Sigmoid colon (tissue), 7 donors: ENCODE data around the gene FGD5. TPM values are rescaled to one million over a fixed set of nuclear protein-coding genes. Genes with fewer than 3 reads are reported as not detected.
A peak's percentile ranks its signal among the peaks of the same experiment; 100 is the strongest.

Experiments used
- DNase-seq: peaks from one replicate; pipeline ENCODE4 v3.0.0-alpha.2; 2019
- H3K27ac ChIP-seq, 4 donors: fragments of 200-600 bp; sonication (generic); one replicate each; pipeline ENCODE4 v1.5.1; 2016 to 2019; ENCODE audit warnings: mild to moderate bottlenecking in 1 of 4
- H3K27me3 ChIP-seq, 3 donors: fragments of 200-600 bp; sonication (generic); one replicate each; pipeline ENCODE4 v1.5.1; 2019; ENCODE audit warnings: mild to moderate bottlenecking in 1 of 3
- H3K36me3 ChIP-seq, 4 donors: fragments of 200-600 bp; sonication (generic); one replicate each; pipeline ENCODE4 v1.5.1; 2016 to 2019
- H3K4me1 ChIP-seq, 4 donors: fragments of 200-600 bp; sonication (generic); one replicate each; pipeline ENCODE4 v1.5.1; 2017 to 2019
- H3K4me3 ChIP-seq, 4 donors: fragments of 200-600 bp; sonication (generic); one replicate each; pipeline ENCODE4 v1.5.1; 2017 to 2019; ENCODE audit warnings: mild to moderate bottlenecking in 2 of 4, moderate library complexity in 1 of 4
- H3K9me3 ChIP-seq, 4 donors: fragments of 200-600 bp in 3 of 4; sonication (generic) in 3 of 4; one replicate each; pipeline versions ENCODE4 v1.5.1 to v1.6.1; 2013 to 2019
- EP300 ChIP-seq, 4 donors: sonication (generic); formaldehyde crosslinking; IDR thresholded peaks; one replicate each; pipeline ENCODE4 v1.6.1; 2017; ENCODE audit warnings: antibody characterized with exemption in 4 of 4
- POLR2A ChIP-seq, 2 donors: fragments of 450-650 bp; IDR thresholded peaks; one replicate each; pipeline ENCODE4 v1.6.1; 2016; ENCODE audit warnings: antibody characterized with exemption in 2 of 2, mild to moderate bottlenecking in 2 of 2, moderate library complexity in 2 of 2
- POLR2AphosphoS5 ChIP-seq, 4 donors: sonication (generic); formaldehyde crosslinking; IDR thresholded peaks; one replicate each; pipeline ENCODE4 v1.6.1; 2017; ENCODE audit warnings: antibody characterized with exemption in 4 of 4
- WGBS, 2 donors: extraction: QIAGEN DNeasy Blood & Tissue Kit; methylation state at CpG; one replicate each; pipeline ENCODE4 v1.1.7; 2013; 5-methylcytosine and 5-hydroxymethylcytosine counted together
- intact Hi-C: fragments of 100-400 bp; cut with DNase I; formaldehyde crosslinking; loops from one replicate; pipeline ENCODE4 v1.15.1; 2023
- polyA plus RNA-seq, 3 donors: library from polyadenylated mRNA; stranded (reverse); fragments of 200-250 nt; gene quantifications; one replicate each; pipeline ENCODE4 v1.2.3, GENCODE V29; 2013
- total RNA-seq, 4 donors: library from RNA; depleted of rRNA; stranded (reverse); fragments of >200 nt; gene quantifications; one replicate each; pipeline ENCODE4 v1.1.0, GENCODE V29; 2016
- TF ChIP-seq, protein P1 (sequence below), 4 experiments: fragments of 450-650 bp in 3 of 4; fragments of 200-600 bp in 1 of 4; IDR thresholded peaks; one replicate each; pipeline ENCODE4 v1.5.1; 2016 to 2019; ENCODE audit warnings: antibody characterized with exemption in 4 of 4, mild to moderate bottlenecking in 3 of 4, moderate library complexity in 2 of 4
- donor health status: healthy with polysubstance abuse.
- donor health status: Bipolar disorder and iron deficiency.
- donor health status: healthy.

Gene FGD5
- total and polyA plus RNA-seq, 7 donors, result 2.1 to 18.6 (median 6.4) TPM

DNA sequence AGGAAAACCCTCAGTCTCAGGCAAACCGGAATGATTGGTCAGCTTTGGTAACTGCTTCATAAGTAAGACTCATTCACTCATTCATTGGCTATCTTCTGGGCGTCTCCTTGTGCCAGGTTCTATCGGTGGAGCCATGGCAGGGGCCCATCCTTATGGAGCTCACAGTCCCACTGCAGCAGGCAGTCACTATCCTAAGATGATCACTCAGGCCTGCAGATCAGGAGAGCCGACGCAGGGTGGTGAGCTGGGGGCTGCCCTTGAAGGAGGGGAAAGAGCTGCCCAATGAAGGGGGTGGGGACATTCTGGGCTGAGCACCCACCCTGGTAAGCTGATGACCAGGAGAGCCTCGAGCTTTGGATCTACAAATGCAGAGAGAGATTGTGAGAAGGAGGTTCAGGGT lies 20.5 kb upstream of the FGD5 start:
- Histone ChIP-seq H3K36me3 (no peaks in the 10 kb centered on the region), H3K4me1 (peaks cover 0 to 4% (median 0%) of the 10 kb centered on the region in 4 donors), H3K4me3 (no peak overlapping the region), H3K27me3 (no peaks in the 10 kb centered on the region), H3K9me3 (no peaks in the 10 kb centered on the region), H3K27ac (no peak overlapping the region)
- WGBS, 2 donors, result 86 to 89% methylated on average over 6 of the region's 6 CpGs
- no peak for TF ChIP-seq EP300 (IDR thresholded peaks at IDR 0.05)
- no peak for TF ChIP-seq POLR2A (IDR thresholded peaks at IDR 0.05)
- TF ChIP-seq, protein P1, sequence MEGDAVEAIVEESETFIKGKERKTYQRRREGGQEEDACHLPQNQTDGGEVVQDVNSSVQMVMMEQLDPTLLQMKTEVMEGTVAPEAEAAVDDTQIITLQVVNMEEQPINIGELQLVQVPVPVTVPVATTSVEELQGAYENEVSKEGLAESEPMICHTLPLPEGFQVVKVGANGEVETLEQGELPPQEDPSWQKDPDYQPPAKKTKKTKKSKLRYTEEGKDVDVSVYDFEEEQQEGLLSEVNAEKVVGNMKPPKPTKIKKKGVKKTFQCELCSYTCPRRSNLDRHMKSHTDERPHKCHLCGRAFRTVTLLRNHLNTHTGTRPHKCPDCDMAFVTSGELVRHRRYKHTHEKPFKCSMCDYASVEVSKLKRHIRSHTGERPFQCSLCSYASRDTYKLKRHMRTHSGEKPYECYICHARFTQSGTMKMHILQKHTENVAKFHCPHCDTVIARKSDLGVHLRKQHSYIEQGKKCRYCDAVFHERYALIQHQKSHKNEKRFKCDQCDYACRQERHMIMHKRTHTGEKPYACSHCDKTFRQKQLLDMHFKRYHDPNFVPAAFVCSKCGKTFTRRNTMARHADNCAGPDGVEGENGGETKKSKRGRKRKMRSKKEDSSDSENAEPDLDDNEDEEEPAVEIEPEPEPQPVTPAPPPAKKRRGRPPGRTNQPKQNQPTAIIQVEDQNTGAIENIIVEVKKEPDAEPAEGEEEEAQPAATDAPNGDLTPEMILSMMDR (IDR thresholded peaks at IDR 0.05), result no peak
- TF ChIP-seq POLR2AphosphoS5 (IDR thresholded peaks at IDR 0.05), result no peak
- peak; percentile 34 for DNase-seq
- intact Hi-C loops, result no loop called here

DNA sequence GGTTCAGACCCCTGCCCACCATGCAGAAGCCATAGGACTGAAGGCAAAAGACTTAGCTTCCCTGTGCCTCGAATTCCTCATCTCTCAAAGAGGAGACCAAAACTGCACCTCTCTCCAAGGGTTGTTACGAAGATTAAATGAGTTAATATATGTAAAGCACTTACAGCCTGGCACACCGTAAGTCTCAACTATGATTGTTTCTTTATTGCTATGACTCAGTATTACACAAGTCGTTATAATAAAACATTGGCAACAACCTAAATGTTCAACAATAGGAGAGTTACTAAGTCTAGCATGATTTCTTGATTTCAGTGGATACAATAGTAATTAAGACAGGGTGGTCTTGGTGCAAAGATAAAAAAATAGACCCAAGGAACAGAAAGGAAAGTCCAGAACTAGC lies 19.6 kb upstream of the FGD5 start:
- TF ChIP-seq POLR2AphosphoS5 (IDR thresholded peaks at IDR 0.05) (no peak), EP300 (IDR thresholded peaks at IDR 0.05) (no peak), POLR2A (IDR thresholded peaks at IDR 0.05) (no peak)
- TF ChIP-seq, protein P1 (IDR thresholded peaks at IDR 0.05), result no peak
- Histone ChIP-seq H3K4me3 (no peak overlapping the region), H3K4me1 (no peaks in the 10 kb centered on the region), H3K27ac (no peak overlapping the region), H3K36me3 (no peaks in the 10 kb centered on the region), H3K27me3 (no peaks in the 10 kb centered on the region), H3K9me3 (no peaks in the 10 kb centered on the region)
- no peak for DNase-seq
- 19 to 59% methylated on average over 4 of the region's 4 CpGs for WGBS, 2 donors
- intact Hi-C loops, result no loop called here

DNA sequence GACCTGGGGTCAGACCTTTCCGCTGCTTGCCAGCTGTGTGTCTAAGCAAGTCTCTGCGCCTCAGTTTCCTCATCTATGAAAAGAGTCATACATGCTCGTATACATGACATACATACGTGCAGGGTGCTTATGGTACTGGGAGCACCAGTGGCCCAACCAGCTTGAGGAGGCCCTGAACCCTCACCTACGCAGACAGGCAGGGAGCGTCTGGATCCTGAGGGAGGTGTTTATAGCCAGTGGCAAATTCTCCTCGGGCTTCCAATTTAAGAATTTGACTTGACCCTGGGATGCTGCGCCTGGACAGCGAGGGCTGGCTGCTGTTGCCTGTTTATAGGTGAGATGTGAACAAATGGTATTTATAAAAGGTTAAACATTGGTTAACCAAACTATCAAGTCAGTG lies 17.7 kb upstream of the FGD5 start:
- no peaks in the 10 kb centered on the region for H3K4me1 ChIP-seq

DNA sequence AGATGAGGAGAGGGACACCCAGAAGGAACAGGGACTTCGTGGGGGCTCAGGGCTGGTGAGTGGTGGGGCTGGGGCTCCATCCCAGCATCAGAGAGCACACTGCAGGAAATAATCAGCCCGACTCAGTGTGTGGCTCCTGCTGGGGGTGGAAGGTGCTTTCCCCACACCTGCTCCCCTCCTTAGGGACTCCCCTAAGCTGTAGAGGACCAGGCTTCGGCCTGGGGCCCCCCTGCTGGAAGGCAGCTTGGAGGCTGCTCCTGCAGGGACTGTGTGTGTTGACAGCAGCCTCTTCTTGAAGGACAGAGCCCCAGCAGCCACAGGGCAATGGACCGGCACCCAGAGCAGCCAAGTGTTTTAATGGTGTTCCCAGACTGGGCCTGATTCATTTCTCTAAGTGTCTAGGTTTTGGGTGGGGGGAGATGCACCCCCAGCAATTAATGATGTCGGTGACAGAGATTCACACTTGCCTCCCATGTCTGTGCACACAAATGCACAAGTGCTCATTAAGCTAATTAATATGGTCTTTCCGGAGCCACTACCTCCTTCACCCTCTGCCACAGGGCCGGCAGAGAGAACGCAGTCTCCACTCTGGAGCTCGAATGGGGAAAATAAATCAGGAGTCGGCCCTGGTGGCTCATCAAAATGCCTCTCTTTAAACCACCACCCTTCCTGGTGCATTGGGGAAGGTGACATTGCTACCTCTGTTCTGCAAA lies 16.9 kb upstream of the FGD5 start:
- intact Hi-C loops, result no loop called here
- Histone ChIP-seq H3K4me1 (no peaks in the 10 kb centered on the region), H3K4me3 (no peak overlapping the region), H3K9me3 (no peaks in the 10 kb centered on the region), H3K27me3 (no peaks in the 10 kb centered on the region), H3K27ac (no peak overlapping the region), H3K36me3 (no peaks in the 10 kb centered on the region)
- TF ChIP-seq, protein P1 (IDR thresholded peaks at IDR 0.05), result no peak
- TF ChIP-seq POLR2A (IDR thresholded peaks at IDR 0.05) (no peak), POLR2AphosphoS5 (IDR thresholded peaks at IDR 0.05) (no peak), EP300 (IDR thresholded peaks at IDR 0.05) (no peak)
- peak; percentile 33 for DNase-seq
- 66 to 73% methylated on average over 10 of the region's 10 CpGs for WGBS, 2 donors

More for the DNA sequence above, 17.7 kb upstream of the FGD5 start:
- 90 to 92% methylated on average over 9 of the region's 9 CpGs for WGBS, 2 donors
- H3K9me3 ChIP-seq, result no peaks in the 10 kb centered on the region
- no peaks in the 10 kb centered on the region for H3K36me3 ChIP-seq
- intact Hi-C loops, result no loop called here
- H3K27ac ChIP-seq, result no peak overlapping the region
- H3K27me3 ChIP-seq, result no peaks in the 10 kb centered on the region
- DNase-seq, result no peak
- TF ChIP-seq EP300 (IDR thresholded peaks at IDR 0.05) (no peak), POLR2AphosphoS5 (IDR thresholded peaks at IDR 0.05) (no peak), POLR2A (IDR thresholded peaks at IDR 0.05) (no peak)
- TF ChIP-seq, protein P1 (IDR thresholded peaks at IDR 0.05), result no peak
- no peak overlapping the region for H3K4me3 ChIP-seq

DNA sequence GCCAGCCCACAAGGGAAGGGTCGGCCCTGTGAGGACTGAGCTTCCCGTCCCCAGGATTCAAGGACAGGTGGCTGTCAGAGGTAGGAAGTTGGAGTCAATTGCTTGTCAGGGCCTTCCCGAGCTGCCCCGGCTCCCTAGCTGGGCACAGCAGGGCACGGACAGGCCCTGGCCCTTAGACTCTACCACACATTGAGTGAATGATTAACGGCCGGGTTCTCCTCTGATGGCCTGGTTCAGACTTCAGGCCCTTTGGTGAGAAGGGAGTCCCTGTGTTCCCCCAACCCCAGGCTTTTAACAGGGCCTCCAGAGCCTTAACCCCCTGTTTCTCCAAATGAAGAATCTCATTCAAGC lies 16.4 kb upstream of the FGD5 start:
- Histone ChIP-seq H3K4me3 (no peak overlapping the region), H3K9me3 (no peaks in the 10 kb centered on the region), H3K4me1 (no peaks in the 10 kb centered on the region), H3K27me3 (no peaks in the 10 kb centered on the region), H3K36me3 (no peaks in the 10 kb centered on the region), H3K27ac (no peak overlapping the region)
- WGBS, 2 donors, result 19 to 76% methylated on average over 7 of the region's 7 CpGs
- no peak for TF ChIP-seq POLR2AphosphoS5 (IDR thresholded peaks at IDR 0.05)
- no peak for TF ChIP-seq POLR2A (IDR thresholded peaks at IDR 0.05)
- no peak for TF ChIP-seq EP300 (IDR thresholded peaks at IDR 0.05)
- peak; percentile 36 for DNase-seq
- intact Hi-C loops, result no loop called here
